ENCODE measurements around the gene URAD.

- TF ChIP-seq, protein P1, sequence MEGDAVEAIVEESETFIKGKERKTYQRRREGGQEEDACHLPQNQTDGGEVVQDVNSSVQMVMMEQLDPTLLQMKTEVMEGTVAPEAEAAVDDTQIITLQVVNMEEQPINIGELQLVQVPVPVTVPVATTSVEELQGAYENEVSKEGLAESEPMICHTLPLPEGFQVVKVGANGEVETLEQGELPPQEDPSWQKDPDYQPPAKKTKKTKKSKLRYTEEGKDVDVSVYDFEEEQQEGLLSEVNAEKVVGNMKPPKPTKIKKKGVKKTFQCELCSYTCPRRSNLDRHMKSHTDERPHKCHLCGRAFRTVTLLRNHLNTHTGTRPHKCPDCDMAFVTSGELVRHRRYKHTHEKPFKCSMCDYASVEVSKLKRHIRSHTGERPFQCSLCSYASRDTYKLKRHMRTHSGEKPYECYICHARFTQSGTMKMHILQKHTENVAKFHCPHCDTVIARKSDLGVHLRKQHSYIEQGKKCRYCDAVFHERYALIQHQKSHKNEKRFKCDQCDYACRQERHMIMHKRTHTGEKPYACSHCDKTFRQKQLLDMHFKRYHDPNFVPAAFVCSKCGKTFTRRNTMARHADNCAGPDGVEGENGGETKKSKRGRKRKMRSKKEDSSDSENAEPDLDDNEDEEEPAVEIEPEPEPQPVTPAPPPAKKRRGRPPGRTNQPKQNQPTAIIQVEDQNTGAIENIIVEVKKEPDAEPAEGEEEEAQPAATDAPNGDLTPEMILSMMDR (conservative IDR thresholded peaks at IDR 0.05; ENCODE audit: low read depth, low read length) = no peak
- TF ChIP-seq EZH2 (IDR thresholded peaks at IDR 0.05; ENCODE audit: low read length, unreplicated experiment) = no peak
Measured at GRCh38 chr13:27979001-27979643, 9.4 kb downstream of the URAD start.

Data from PC-3 (cell line).